GM21381 (cell line): ENCODE results near the gene ATAD1.
"Not testable (repeated sequence)": the region's sequence is repeated elsewhere in the genome, so short reads cannot be mapped to it uniquely, and the experiment has no call there.

Experiments used
- ATAC-seq: cut with Tn5 transposase; IDR thresholded peaks from one replicate; pipeline ENCODE4 v1.9.1; 2021; ENCODE audit warnings: mild to moderate bottlenecking, moderate library complexity; ENCODE audit not compliant: unreplicated experiment

ATAD1 gene

DNA sequence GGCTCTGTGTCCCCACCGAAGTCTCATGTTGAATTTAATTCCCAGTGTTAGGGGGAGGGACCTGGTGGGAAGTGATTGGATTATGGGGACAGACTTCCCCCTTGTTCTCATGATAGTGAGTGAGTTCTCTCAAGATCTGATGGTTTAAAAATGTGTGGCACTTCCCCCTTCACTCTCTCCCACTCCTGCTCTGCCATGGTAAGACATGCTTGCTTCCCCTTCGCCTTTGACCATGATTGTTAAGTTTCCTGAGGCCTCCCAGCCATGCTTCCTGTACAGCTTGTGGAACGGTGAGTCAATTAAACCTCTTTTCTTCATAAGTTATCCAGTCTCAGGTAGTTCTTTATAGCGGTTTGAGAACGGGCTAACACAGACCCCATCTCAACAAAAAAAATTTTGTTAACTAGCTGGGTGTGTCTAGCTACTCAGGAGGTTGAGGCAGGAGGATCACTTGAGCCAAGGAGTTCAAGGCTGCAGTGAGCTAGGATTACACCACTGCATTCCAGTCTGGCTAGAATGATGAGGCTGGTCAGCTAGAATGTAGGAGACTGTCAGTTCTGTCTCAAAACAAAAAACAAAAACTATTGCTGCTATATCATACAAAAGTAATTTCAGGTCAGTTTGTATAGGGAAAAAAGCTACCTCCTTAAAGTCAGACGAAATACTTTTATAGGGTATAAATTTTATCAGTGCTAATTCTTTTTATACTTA, 57.7 kb downstream of the ATAD1 start:
- no peak for ATAC-seq

DNA sequence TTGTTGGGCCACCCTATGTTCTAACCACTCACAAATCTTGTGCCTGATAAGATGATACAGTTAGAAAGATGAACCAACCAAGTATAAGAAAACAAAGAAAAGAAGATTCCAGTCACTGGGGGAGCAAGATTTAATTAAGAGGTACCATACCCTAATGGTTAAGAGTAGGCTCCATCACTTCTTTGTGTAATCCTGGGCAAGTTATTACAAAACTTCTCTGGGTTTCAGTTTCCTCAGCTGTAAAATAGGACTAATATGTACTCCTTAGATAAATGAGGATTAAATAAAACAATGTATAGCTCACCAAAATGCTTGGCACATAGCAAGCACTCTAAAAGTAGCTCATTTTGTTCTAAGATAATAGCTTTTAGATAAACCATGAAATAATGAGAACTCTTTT, 58.5 kb downstream of the ATAD1 start:
- ATAC-seq, result no peak

DNA sequence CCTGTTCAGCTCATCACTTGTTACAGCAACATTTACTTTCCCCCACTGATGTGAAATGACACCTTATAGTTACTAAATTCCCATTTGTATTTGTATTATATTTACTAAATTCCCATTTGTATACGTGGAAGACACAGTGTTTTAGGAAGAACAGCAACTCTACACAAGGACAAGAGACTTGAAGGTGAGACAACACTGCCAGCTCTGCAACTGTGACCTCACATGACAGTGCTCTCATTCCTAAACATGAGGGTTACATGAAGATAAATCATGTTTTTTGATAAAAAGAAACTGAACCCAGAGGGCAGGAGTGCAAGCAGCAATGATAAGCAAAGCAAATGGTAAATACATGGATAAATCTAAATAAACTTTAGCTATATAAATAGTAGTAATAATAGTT, 60.3 kb downstream of the ATAD1 start:
- no peak for ATAC-seq

DNA sequence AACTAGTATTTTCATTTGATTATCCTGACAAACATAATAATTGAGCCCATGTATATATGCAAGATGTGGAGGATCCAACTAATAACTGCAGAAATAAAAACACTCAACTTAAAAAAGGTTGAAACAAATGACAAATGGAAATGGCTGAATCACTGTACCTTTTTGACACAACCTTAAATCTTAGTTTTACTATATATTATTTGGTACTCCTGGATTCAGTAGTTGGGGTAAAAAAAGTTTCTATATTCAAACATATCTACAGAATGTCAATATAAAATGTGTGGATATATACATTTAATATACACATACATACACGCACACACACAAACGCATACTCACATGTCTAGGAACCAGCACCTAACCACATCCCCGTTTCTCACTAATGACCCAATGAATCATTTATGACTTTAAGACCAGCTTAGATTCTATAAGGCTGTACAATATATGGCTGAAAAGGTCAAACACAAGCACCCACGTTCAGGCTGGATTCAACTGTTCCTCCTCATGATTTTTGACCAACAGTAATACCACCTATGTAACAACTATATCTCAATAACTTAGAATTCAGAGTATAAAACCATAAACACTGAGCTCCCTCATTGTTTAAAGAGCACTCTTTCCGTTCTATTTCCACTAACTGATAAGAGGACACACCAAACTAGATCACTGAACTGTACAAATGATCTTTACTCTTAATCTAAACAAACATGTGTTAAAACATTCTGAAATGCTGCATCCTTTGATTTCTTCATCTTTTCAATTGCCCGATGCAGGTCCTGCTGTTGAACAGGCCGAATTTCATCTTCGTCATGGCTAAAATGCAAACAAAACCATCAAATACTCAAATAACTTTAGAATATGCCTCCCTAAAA, 63.8 kb downstream of the ATAD1 start:
- no peak for ATAC-seq

DNA sequence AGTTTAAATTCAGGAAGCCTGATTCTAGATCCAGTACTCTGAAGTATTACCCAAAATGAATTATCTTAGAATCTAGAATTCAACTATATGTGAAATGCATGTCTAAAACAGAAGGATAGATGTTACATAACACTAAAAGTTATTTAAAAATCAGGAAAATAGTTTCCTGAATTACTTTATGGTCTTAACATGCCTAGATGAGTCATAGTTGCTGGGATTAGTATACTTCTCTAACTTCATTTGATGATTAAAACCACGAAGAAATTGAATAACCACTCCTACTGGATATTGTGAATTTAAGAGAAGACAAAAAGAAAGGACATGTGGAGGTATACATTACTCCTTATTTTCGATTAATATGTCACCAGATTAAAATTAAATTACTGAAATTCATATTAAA, 65.5 kb downstream of the ATAD1 start:
- ATAC-seq, result no peak

DNA sequence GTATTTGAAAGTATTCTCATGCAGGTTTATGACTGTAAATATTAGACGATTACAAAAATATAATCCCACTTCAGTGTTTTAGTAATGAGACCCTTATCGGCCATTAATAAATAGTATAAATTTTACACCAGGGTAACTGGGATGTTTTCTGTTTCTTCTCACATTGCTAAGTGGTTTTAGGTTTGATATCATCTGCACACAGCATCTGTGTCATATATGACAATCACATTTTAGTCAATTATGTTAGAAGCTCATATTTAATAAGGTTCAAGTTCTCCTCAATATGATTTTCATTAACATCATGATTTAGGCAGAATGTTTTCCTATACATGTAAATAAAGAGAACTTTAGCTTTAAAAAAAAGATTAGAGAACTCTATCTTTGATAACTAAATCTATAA, 66.8 kb downstream of the ATAD1 start:
- no peak for ATAC-seq

DNA sequence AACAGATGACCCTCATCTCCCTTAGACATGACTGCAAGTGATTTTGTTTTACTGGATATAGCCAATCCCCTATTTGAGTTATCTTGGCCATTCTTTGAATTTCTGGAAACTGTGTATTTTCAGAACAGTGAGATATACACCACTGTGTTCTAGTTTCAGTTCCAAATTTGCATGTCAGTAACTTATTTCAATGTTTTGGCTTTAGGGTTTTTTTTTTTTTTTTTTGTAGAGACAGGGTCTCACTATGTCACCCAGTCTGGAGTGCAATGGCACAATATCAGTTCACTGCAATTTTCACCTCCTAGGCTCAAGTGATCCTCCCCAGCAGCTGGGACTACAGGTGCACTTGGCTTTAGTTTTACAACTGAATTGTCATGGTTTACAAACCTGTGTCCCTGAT, 67.2 kb downstream of the ATAD1 start:
- peak; percentile 58 for ATAC-seq

DNA sequence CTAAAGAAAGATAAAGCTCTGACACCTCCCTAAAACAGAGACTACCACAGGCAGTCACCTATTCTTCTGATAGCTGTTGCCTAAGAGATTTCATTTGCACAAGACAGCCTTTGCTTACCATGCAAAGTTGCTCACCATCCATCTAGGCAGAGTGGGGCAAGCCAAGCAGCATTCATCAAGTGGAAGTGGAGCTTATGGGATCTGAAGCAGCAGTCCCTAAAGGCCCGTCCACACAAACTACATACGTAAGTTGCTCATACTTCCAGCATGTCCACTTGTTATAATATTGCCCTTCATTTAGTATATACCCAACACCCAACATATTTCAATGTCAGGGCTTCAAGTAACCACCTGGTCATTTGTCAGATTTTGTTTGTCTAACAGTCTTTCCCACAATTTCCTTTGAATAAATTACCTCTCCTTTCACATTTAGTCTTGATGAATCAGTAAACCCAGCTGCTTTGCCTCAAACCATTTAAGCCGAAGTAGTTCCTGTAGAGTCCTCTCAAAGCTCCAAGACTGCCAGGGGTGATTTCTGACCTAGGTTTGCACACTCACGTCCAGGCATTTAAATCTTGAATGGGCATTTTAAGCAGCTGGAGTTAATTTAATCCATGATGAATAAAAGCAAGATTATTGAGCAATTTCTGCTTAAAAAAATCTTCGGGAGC, 67.9 kb downstream of the ATAD1 start:
- ATAC-seq, result no peak

DNA sequence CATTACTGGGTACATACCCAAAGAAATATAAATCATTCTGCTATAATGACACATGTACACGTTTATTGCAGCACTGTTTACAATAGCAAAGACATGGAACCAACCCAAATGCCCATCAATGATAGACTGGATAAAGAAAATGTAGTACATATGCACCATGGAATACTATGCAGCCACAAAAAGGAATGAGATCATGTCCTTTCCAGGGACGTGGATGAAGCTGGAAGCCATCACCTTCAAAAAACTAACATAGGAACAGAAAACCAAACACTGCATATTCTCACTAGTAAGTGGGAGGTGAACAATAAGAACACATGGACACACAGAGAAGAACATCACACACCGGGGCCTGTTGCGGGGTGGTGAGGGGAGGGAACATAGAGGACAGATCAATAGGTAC, 69.8 kb downstream of the ATAD1 start:
- not testable (repeated sequence) for ATAC-seq

DNA sequence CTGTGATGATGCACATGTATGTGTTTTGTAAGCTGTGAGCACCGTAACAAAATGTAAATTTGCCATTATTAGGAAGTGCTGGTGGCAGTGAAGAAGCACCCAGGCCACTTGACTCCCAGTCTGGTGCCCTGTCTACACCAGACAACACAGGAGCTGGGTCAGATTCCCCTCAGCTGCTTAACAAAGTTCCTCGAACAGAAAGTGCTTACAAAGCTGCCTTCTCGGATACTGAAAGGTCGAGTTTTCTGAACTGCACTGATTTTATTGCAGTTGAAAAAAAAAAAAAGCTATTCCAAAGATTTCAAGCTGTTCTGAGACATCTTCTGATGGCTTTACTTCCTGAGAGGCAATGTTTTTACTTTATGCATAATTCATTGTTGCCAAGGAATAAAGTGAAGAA, 71.1 kb downstream of the ATAD1 start:
- ATAC-seq, result no peak

DNA sequence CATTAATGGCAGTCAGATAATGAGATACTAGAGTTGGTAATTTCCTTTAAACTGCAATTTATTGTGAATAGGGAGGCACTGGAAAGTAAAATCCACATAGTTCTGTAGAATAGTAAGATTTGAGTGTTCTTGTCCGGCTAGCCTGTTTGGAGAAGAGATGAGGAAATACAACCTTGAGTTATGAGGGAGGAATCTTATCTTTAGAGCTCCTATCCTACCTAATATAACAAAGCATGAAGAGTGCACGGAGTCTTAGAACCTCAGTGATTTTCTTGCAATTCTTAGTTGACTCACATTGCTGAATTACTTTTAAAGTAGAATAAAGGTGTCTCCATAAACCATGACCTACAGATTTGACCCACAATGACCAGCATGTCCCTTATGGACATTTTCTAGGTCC, 73.4 kb downstream of the ATAD1 start:
- no peak for ATAC-seq

DNA sequence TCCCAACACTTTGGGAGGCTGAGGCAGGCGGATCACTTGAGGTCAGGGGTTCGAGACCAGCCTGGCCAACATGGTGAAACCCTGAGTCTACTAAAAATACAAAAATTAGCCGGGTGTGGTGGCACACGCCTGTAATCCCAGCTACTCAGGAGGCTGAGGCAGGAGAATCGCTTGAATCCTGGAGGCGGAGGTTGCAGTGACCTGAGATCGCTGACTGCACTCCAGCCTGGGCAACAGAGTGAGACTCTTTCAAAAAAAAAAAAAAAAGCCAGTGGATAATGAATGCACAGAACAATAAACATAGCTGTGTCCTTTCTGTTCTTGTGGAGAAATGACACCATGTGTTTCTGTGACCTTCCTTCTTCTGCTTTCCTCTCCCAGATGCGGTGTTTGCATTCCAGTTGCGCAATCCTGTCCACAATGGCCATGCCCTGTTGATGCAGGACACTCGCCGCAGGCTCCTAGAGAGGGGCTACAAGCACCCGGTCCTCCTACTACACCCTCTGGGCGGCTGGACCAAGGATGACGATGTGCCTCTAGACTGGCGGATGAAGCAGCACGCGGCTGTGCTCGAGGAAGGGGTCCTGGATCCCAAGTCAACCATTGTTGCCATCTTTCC, 74.9 kb downstream of the ATAD1 start:
- ATAC-seq, result not testable (repeated sequence)

DNA sequence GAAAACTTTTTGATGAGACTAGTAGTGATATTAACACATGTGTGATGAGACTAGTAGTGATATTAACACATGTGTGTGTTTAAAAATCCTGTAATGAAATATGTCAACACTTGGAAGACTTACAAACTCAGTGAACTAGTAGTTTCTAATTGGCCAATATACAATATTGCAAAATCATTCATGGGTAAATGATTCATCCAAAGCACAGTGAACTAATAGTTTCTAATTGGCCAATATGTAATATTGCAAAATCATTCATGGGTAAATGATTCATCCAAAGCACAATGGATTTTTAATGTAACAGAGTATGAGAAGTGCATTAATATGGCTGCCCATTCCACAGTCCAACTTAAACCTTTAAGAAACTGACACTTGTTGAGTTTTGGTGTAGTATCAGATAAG, 77.8 kb downstream of the ATAD1 start:
- ATAC-seq, result no peak

DNA sequence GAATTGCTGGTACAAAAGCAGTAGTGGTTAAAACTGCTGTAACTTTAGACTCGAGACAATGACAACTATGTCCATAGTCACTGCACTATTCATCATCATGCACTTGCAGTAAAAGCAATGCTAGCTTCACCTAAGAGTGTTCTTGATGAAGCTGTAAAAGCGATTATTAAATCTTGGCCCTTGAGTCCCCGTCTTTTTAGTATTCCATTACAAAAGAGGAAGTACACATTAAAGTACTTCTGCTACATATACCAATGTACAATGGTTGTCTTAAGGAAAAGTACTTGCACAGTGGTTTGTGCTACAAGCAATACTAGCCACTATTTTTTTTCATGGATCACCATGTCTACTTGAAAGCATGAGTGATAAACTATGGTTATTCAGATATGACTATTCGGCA, 78.3 kb downstream of the ATAD1 start:
- no peak for ATAC-seq

DNA sequence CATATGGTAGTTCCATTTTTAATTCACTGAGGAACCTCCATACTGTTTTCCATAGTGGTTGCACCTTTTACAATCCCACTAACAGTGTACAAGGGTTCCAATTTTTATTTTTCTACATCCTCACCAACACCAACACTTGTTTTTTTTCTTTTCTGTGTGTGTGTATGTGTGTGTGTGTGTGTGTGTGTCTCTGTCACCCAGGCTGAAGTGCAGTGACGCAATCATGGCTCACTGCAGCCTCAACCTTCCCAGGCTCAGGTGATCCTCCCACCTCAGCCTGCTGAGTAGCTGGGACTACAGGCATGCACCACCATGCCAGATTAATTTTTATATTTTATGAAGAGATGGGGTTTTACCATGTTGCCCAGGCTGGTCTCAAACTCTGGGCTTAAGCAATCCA, 79.8 kb downstream of the ATAD1 start:
- ATAC-seq, result not testable (repeated sequence)

DNA sequence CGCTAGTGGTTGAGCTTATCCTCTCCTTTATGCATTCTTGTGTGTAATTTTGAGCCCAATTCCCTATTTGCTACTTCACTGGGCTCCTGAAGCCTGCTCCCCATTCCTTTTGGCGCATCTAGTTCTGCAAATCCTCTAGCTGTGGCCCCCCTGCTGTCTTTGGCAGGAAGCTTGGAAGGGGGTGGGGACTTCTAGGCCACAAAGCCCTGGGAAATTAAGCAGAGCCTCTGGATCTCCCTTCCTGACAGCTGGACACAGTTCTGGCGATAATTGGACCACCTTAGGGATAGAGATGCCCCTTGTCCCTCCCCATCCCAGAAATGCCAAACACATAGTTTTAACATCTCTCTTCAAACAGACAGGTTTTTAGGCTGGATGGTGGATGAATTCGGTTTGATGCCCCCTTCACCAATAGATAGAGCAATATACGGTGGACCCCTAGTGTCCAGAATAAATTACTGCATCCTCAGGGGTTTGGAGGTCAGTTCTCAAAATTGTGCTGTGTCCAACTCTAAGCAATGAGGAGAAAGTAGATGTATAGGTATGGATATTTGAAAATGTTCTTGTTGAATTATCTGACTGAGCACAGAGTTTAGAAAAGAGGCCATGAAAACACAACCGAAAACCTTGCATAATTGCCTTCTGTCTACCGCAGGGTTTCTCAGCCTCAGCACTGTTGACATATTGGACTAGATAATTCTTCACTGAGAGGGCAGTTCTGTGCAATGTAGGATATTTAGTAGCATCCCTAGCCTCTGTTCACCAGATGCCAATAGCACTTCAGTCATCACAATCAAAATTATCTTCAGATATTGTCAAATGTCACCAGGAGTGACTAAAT, 82.8 kb downstream of the ATAD1 start:
- ATAC-seq, result no peak

DNA sequence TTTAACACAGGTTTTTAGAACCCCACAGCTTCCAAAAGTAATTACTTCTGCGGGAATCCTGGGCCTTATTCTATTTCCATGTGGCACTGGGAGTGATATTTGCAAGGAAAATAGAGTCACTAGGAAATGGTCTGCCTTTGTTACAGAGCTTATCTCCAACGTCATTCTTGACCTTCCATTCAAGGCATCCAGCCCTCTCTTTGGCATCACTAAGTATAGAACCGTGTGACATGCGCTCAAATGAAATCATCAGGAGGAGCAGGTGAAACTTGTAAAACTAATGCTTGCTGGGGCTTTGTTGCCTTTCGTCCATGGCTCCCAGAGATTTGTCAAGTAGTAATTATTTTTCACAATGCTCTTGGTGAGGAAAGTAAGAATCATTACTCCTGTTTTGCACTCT, 84.9 kb downstream of the ATAD1 start:
- ATAC-seq, result no peak

DNA sequence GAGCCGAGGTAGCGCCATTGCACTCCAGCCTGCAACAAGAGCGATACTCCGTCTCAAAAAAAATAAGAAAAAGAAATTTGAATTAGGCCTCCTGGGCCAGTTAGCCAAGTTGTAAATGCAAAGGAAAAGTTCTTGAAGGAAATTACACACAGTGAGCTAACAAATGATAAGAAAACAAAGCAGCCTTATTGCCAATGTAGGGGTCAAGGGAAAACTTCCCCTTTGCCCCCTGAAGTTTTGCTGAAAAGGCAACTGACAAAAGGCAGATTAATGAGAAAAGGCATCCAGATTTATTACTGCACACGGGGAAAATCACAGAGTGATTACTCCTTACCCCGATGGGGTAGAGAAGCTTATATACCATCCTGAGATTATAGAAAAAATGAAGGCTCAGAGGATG, 88.1 kb downstream of the ATAD1 start:
- no peak for ATAC-seq

DNA sequence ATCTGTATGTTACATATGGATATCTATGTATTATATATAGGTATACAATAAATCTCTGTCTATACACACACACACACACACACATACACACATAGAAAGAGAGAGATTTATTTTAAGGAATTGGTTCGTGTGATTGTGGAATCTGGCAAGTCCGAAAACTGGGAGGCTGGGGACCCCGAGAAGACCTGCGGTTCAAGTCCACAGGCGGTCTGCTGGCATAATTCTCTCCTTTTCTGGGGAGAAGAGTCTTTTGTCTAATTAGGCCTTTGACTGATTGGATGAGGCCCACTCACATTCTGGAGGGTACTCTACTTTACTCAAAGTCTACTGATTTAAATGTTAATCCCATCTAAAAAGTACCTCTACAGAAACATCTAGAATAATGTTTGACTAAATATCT, 93.2 kb downstream of the ATAD1 start:
- no peak for ATAC-seq

DNA sequence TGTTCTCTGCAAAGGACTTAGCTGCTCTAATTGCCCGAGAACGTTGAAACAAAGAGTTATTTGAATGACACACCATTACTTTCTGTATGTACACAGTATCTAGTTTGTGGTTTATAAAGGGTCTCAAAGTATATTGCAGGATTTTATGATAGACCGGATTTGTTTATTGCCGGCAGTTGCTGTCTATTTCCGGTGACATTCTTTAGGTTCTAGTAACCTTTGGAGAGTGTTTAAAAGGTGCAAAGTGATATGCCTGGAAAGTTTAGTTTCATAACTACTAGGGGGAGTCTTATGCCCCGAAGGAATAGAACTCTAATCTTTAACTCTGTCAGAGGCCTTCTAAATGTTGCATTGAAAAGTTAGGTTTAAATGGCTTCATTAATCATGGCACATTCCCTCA, 94.5 kb downstream of the ATAD1 start:
- no peak for ATAC-seq

DNA sequence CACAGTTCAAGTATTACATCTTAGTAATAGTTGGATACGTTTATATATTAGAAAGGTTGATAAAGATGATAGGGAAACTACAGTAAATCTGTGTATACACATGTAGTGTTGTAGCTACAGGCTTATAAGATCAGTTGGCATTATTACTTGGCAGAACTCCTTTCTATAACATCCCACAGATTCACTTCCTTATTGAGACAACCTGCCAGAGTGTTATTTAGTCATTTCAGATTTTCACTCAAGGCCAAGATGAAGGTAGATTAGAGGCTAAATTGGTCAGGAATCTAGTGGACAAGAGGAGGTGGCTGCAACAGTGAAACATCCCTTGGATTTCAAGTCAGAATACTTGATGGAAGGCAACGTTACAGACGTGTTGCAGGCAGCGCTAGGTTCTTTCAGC, 95.3 kb downstream of the ATAD1 start:
- ATAC-seq, result no peak
